Limb (tissue), 2 donors: Measurements from ENCODE around the gene DOCK8.

Experiments used
- DNase-seq, 2 donors: peaks; one replicate each; pipeline ENCODE4 v3.0.0-alpha.2; 2016; ENCODE audit errors: extremely low spot score in 2 of 2

The DOCK8 gene

DNA sequence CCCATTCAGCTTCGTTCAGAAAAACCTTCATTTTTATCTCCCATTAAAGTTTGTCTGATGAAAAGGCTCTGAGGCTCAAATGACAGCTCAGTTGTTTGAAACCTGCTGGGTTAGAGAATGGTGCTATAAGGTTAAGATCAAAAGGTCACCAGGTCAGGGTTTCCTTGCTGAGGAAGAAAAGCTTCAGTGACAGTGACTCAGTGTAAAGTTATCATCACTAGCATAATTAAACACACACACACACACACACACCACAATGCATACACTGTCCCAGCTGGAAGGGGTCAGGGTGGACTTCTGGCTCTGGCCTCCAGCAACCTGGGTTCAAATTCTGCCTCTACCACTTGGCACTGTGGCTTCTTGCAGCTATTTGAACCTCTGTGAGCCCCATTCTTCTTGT, 281.1 kb downstream of the DOCK8 start:
- no peak for DNase-seq

DNA sequence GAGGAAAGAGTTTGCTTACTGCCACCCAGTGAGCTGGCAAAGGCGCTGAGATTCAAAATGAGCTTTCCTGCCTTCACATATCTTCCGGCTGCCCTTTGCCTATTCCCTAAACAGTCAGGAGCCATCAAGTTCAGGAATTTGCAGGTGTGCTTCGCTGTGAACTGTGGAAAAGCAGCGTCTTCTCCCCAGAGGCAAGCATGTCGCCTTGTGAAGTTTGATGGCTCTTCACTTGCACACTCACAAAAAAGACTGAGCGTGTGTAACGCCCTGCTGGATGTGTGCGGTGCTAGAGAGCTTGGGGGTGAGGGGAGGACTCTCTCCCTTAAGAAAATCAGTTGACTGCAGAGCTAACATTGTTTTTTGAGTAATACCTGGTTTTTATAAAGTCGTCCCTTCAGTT, 288.7 kb downstream of the DOCK8 start:
- DNase-seq = no peak

- peak; percentile 76 to 83 for DNase-seq
Observed at GRCh38 chr9:503881-504852, 289.5 kb downstream of the DOCK8 start, which contains the start of gene KANK1. KANK1 (plus strand) TSS chr9:504695.

- peak in 1 of 2 donors; percentile 42 for DNase-seq
Observed at GRCh38 chr9:504921-505740, 290.5 kb downstream of the DOCK8 start.

GRCh38 chr9:505741-506059, 291.0 kb downstream of the DOCK8 start:
- DNase-seq = peak in 1 of 2 donors; percentile 7

- DNase-seq = no peak
Observed at GRCh38 chr9:506281-506680, 291.6 kb downstream of the DOCK8 start.

GRCh38 chr9:511861-512260, 297.2 kb downstream of the DOCK8 start:
- DNase-seq = no peak

DNA sequence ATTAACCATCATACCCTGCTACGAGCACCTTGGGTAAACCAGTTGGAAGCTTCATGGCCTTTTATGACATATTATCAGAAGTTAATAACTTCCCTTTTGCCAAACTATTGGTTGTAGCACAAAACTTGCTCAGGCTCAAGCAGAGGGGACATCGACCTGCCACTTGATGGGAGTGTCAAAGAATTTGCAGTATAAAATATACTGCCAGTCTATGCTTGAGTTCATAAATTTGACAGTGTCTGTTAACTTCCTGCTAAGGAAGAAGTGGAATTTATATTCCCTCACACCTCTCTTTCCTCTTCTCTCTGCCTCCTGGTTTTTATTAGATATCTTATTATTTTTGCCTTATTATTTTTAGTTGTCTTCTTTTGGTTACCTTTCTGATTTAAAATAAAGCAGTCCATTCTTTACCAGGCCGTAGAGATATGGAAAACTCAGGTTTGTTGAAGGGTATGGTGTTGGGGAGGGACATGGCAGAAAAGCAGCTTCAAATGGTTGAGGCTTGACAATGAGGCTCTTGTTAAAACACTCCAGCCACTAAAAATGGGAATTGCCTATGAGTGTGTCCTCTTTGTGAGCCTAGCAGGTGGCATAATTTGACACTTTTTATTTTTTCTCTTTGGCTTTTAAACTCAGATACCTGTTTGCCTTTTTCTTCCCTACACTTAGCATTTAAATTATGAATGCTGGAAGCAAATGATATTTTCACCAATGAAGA, 298.0 kb downstream of the DOCK8 start:
- no peak for DNase-seq
